B cell (primary cell): ENCODE data around the gene KIAA0825. TPM values are rescaled to one million over a fixed set of nuclear protein-coding genes. Genes with fewer than 3 reads are reported as not detected.
"Not testable (repeated sequence)": the region's sequence is repeated elsewhere in the genome, so short reads cannot be mapped to it uniquely, and the experiment has no call there.

Source experiments
- ATAC-seq: fragments of 200-7000 bp; cut with Tn5 transposase; one replicate; pipeline ENCODE4 v1.10.0; 2021; ENCODE audit warnings: low read depth, mild to moderate bottlenecking, moderate number of reproducible peaks, moderate library complexity
- CTCF ChIA-PET: fragments of 350-600 bp; sonication (Branson Sonifier 250); formaldehyde crosslinking; loops from one replicate; lab custom pipeline; 2021; ENCODE audit warnings: antibody characterized with exemption, inconsistent platforms; lab: Charles Lee
- POLR2A ChIA-PET: fragments of 350-600 bp; sonication (Branson Sonifier 250); formaldehyde crosslinking; loops from one replicate; lab custom pipeline; 2021; ENCODE audit warnings: antibody characterized with exemption; lab: Charles Lee
- DNase-seq: peaks from one replicate; pipeline ENCODE4 v3.0.0; 2013
- H2AFZ ChIP-seq: 2 replicates; pipeline ENCODE4 v1.6.1; 2012; ENCODE audit warnings: mild to moderate bottlenecking, low read depth, low read length; ENCODE audit not compliant: insufficient read depth, poor library complexity, severe bottlenecking
- H3K27ac ChIP-seq, 2 donors: 1 replicate in 1 of 2; 2 replicates in 1 of 2; pipeline ENCODE4 v1.5.1; 2012 to 2013; ENCODE audit warnings: low read length in 2 of 2, mild to moderate bottlenecking in 2 of 2, moderate library complexity in 1 of 2
- H3K27me3 ChIP-seq, 4 experiments: fragments of 200-600 bp in 1 of 4; sonication (generic) in 1 of 4; replicated peaks in 1 of 4; 1 replicate in 2 of 4; 2 replicates in 2 of 4; pipeline versions ENCODE4 v1.6.1 to v1.7.0; 2013 to 2016; ENCODE audit warnings: low read length in 3 of 4, mild to moderate bottlenecking in 2 of 4, mixed read lengths in 1 of 4, moderate library complexity in 1 of 4; ENCODE audit not compliant: insufficient read depth in 4 of 4, control insufficient read depth in 3 of 4; ENCODE audit errors: control extremely low read depth in 1 of 4
- H3K36me3 ChIP-seq, 2 experiments: replicated peaks in 1 of 2; 1 replicate in 1 of 2; 2 replicates in 1 of 2; pipeline versions ENCODE4 v1.6.1 to v1.7.1; 2013; ENCODE audit warnings: low read length in 1 of 2; ENCODE audit not compliant: insufficient read depth in 2 of 2, control insufficient read depth in 1 of 2; ENCODE audit errors: control extremely low read depth in 1 of 2, extremely low read depth in 1 of 2
- H3K4me1 ChIP-seq, 2 donors: fragments of 200-600 bp in 1 of 2; sonication (generic) in 1 of 2; 1 replicate in 1 of 2; 2 replicates in 1 of 2; pipeline versions ENCODE4 v1.5.1 to v1.6.1; 2013 to 2017; ENCODE audit warnings: low read length in 2 of 2; ENCODE audit not compliant: control insufficient read depth in 2 of 2, insufficient read depth in 2 of 2
- H3K4me2 ChIP-seq: replicated peaks from 2 replicates; pipeline ENCODE3; 2012; ENCODE audit warnings: mild to moderate bottlenecking, low read depth, low read length; ENCODE audit not compliant: poor library complexity, severe bottlenecking
- H3K4me3 ChIP-seq, 5 experiments: fragments of 200-600 bp in 1 of 5; sonication (generic) in 1 of 5; 1 replicate in 3 of 5; 2 replicates in 2 of 5; pipeline versions ENCODE4 v1.5.1 to v1.7.0; 2011 to 2016; ENCODE audit warnings: low read length in 4 of 5, mild to moderate bottlenecking in 4 of 5, low read depth in 2 of 5, control low read depth in 1 of 5, moderate library complexity in 1 of 5; ENCODE audit not compliant: insufficient read depth in 1 of 5; ENCODE audit errors: control extremely low read depth in 1 of 5, extremely low read depth in 1 of 5
- H3K79me2 ChIP-seq: fragments of 200-600 bp; sonication (generic); one replicate; pipeline ENCODE4 v1.6.0; 2016; ENCODE audit warnings: low read length; ENCODE audit not compliant: control insufficient read depth, insufficient read depth
- H3K9ac ChIP-seq: fragments of 200-600 bp; sonication (generic); 2 replicates; pipeline ENCODE4 v1.6.1; 2017; ENCODE audit warnings: mild to moderate bottlenecking, low read length, moderate library complexity
- H3K9me3 ChIP-seq, 3 donors: one replicate each; pipeline versions ENCODE4 v1.6.1 to v1.7.1; 2013; ENCODE audit warnings: low read length in 2 of 3; ENCODE audit not compliant: control insufficient read depth in 2 of 3, insufficient read depth in 1 of 3; ENCODE audit errors: control extremely low read depth in 1 of 3
- H4K20me1 ChIP-seq: 2 replicates; pipeline ENCODE4 v1.6.0; 2012; ENCODE audit warnings: mild to moderate bottlenecking, low read length; ENCODE audit not compliant: insufficient read depth, control insufficient read depth, poor library complexity, severe bottlenecking
- H3K27ac Mint-ChIP-seq: one replicate; pipeline ENCODE4 v1.8.0; 2021; ENCODE audit warnings: mixed read lengths
- H3K27me3 Mint-ChIP-seq: one replicate; pipeline ENCODE4 v1.8.0; 2021; ENCODE audit warnings: mixed read lengths
- H3K4me1 Mint-ChIP-seq: one replicate; pipeline ENCODE4 v1.8.0; 2021; ENCODE audit warnings: mixed read lengths
- H3K4me3 Mint-ChIP-seq: one replicate; pipeline ENCODE4 v1.8.0; 2021; ENCODE audit warnings: mixed read lengths
- H3K9me3 Mint-ChIP-seq: one replicate; pipeline ENCODE4 v1.8.0; 2022; ENCODE audit warnings: mixed read lengths; ENCODE audit not compliant: insufficient read depth
- EZH2 ChIP-seq: IDR thresholded peaks from 2 replicates; pipeline ENCODE4 v1.6.1; 2012; ENCODE audit warnings: borderline replicate concordance, low read depth, mild to moderate bottlenecking, moderate library complexity, low read length; ENCODE audit not compliant: insufficient read depth, poor library complexity, severe bottlenecking
- WGBS: methylation state at CpG from one replicate; pipeline ENCODE4 v1.1.5; 2013; ENCODE audit warnings: missing lambda C conversion rate; ENCODE audit not compliant: insufficient coverage; 5-methylcytosine and 5-hydroxymethylcytosine counted together
- intact Hi-C: fragments of 100-400 bp; cut with micrococcal nuclease; formaldehyde crosslinking; loops from one replicate; pipeline ENCODE4 v1.10.0; 2022
- polyA plus RNA-seq: library from polyadenylated mRNA; depleted of rRNA; stranded (reverse); fragments of >200 nt; gene quantifications from 2 replicates; pipeline ENCODE4 v1.2.3, GENCODE V29; 2012
- total RNA-seq, 2 donors: library from RNA; stranded (reverse); fragments of 120-200 nt in 1 of 2; gene quantifications; 1 replicate in 1 of 2; 2 replicates in 1 of 2; pipeline versions ENCODE4 v1.2.3 to v1.2.4, GENCODE V29; 2013 to 2022
- TF ChIP-seq, protein P1 (sequence below): fragments of 200-600 bp; IDR thresholded peaks from one replicate; pipeline ENCODE4 v1.8.0; 2022; ENCODE audit warnings: antibody characterized with exemption, mild to moderate bottlenecking

Gene KIAA0825
- total and polyA plus RNA-seq, 2 donors (not counting 1 experiment from before 2014, with no cell fraction given), result 0.43 to 2.7 TPM

DNA sequence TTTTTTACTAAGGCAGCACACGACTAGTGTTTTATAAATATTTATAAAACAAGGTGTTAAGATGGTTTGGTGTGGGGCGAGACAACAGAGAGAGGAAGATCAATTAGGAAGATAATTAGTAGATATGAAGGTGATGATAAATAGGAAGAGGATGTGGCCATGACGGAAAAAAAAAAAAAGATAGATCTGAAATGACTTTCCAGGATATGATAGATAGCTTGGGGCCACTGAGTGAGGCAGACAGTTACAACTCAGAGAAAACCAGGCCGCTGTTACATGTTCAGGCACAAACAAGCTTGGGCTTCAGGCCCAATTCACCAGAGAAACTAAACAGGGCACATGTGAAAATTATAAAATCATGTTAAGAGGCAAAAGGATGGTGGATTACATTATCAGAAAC is 43.2 kb downstream of the KIAA0825 start:
- H3K4me1 Mint-ChIP-seq, result peaks cover 25% of the 10 kb centered on the region
- POLR2A ChIA-PET, result no interaction called here
- H3K9ac ChIP-seq, result no peak overlapping the region
- H2AFZ ChIP-seq, result no peak overlapping the region
- intact Hi-C loops, result no loop called here
- H3K4me3 ChIP-seq, result no peak overlapping the region
- no peak overlapping the region for H3K27ac ChIP-seq
- no peaks in the 10 kb centered on the region for H4K20me1 ChIP-seq
- peaks cover 12 to 19% of the 10 kb centered on the region in 2 donors for H3K4me1 ChIP-seq
- H3K27me3 ChIP-seq, result no peaks in the 10 kb centered on the region
- WGBS, result 100% methylated on average over 2 of the region's 4 CpGs
- H3K36me3 ChIP-seq, result no peaks in the 10 kb centered on the region
- no peaks in the 10 kb centered on the region for H3K27me3 Mint-ChIP-seq
- ATAC-seq (no peak), DNase-seq (no peak)
- CTCF ChIA-PET, result no interaction called here
- H3K4me2 ChIP-seq, result no peak overlapping the region
- H3K4me3 Mint-ChIP-seq, result no peak overlapping the region
- H3K9me3 ChIP-seq, result no peaks in the 10 kb centered on the region
- no peak overlapping the region for H3K27ac Mint-ChIP-seq
- no peaks in the 10 kb centered on the region for H3K79me2 ChIP-seq
- no peaks in the 10 kb centered on the region for H3K9me3 Mint-ChIP-seq
- TF ChIP-seq EZH2, result no peak
- TF ChIP-seq, protein P1, sequence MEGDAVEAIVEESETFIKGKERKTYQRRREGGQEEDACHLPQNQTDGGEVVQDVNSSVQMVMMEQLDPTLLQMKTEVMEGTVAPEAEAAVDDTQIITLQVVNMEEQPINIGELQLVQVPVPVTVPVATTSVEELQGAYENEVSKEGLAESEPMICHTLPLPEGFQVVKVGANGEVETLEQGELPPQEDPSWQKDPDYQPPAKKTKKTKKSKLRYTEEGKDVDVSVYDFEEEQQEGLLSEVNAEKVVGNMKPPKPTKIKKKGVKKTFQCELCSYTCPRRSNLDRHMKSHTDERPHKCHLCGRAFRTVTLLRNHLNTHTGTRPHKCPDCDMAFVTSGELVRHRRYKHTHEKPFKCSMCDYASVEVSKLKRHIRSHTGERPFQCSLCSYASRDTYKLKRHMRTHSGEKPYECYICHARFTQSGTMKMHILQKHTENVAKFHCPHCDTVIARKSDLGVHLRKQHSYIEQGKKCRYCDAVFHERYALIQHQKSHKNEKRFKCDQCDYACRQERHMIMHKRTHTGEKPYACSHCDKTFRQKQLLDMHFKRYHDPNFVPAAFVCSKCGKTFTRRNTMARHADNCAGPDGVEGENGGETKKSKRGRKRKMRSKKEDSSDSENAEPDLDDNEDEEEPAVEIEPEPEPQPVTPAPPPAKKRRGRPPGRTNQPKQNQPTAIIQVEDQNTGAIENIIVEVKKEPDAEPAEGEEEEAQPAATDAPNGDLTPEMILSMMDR, result no peak

DNA sequence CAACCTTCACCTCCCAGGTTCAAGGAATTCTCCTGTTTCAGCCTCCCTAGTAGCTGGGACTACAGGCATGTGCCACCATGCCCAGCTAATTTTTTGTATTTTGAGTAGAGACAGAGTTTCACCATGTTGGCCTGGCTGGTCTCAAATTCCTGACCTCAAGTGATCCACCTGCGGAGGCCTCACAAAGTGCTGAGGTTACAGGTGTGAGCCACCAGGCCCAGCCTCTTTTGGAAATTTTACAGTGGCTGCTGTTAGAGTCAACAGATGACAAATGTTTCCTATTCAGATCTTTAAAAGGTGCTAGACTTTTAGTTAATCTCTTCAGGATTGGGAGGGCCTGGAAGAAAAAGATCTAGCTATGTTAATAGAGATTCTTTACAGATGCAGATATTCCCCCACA is 45.1 kb downstream of the KIAA0825 start:
- H3K4me3 Mint-ChIP-seq, H3K27me3 Mint-ChIP-seq, H3K4me2 ChIP-seq, H3K27ac Mint-ChIP-seq, H2AFZ ChIP-seq, H3K79me2 ChIP-seq, H3K9ac ChIP-seq, intact Hi-C loops, H3K36me3 ChIP-seq, H3K9me3 Mint-ChIP-seq, DNase-seq, H3K9me3 ChIP-seq, CTCF ChIA-PET, ATAC-seq, H3K27me3 ChIP-seq, H4K20me1 ChIP-seq, H3K27ac ChIP-seq, H3K4me3 ChIP-seq, POLR2A ChIA-PET: not testable (repeated sequence)
- WGBS, result no CpG with 5 or more reads among the region's 1 CpG
- H3K4me1 Mint-ChIP-seq, result peaks cover 16% of the 10 kb centered on the region
- H3K4me1 ChIP-seq, result peaks cover 9 to 15% of the 10 kb centered on the region in 2 donors
